B cell (primary cell): ENCODE results near the gene ANKRD9. TPM values are rescaled to one million over a fixed set of nuclear protein-coding genes. Genes with fewer than 3 reads are reported as not detected.

Experiments
- ATAC-seq: fragments of 200-7000 bp; cut with Tn5 transposase; one replicate; pipeline ENCODE4 v1.10.0; 2021; ENCODE audit warnings: low read depth, mild to moderate bottlenecking, moderate number of reproducible peaks, moderate library complexity
- CTCF ChIA-PET: fragments of 350-600 bp; sonication (Branson Sonifier 250); formaldehyde crosslinking; loops from one replicate; lab custom pipeline; 2021; ENCODE audit warnings: antibody characterized with exemption, inconsistent platforms; lab: Charles Lee
- POLR2A ChIA-PET: fragments of 350-600 bp; sonication (Branson Sonifier 250); formaldehyde crosslinking; loops from one replicate; lab custom pipeline; 2021; ENCODE audit warnings: antibody characterized with exemption; lab: Charles Lee
- DNase-seq: peaks from one replicate; pipeline ENCODE4 v3.0.0; 2013
- H2AFZ ChIP-seq: 2 replicates; pipeline ENCODE4 v1.6.1; 2012; ENCODE audit warnings: mild to moderate bottlenecking, low read depth, low read length; ENCODE audit not compliant: insufficient read depth, poor library complexity, severe bottlenecking
- H3K27ac ChIP-seq, 2 donors: 1 replicate in 1 of 2; 2 replicates in 1 of 2; pipeline ENCODE4 v1.5.1; 2012 to 2013; ENCODE audit warnings: low read length in 2 of 2, mild to moderate bottlenecking in 2 of 2, moderate library complexity in 1 of 2
- H3K27me3 ChIP-seq, 4 experiments: fragments of 200-600 bp in 1 of 4; sonication (generic) in 1 of 4; replicated peaks in 1 of 4; 1 replicate in 2 of 4; 2 replicates in 2 of 4; pipeline versions ENCODE4 v1.6.1 to v1.7.0; 2013 to 2016; ENCODE audit warnings: low read length in 3 of 4, mild to moderate bottlenecking in 2 of 4, mixed read lengths in 1 of 4, moderate library complexity in 1 of 4; ENCODE audit not compliant: insufficient read depth in 4 of 4, control insufficient read depth in 3 of 4; ENCODE audit errors: control extremely low read depth in 1 of 4
- H3K36me3 ChIP-seq, 2 experiments: replicated peaks in 1 of 2; 1 replicate in 1 of 2; 2 replicates in 1 of 2; pipeline versions ENCODE4 v1.6.1 to v1.7.1; 2013; ENCODE audit warnings: low read length in 1 of 2; ENCODE audit not compliant: insufficient read depth in 2 of 2, control insufficient read depth in 1 of 2; ENCODE audit errors: control extremely low read depth in 1 of 2, extremely low read depth in 1 of 2
- H3K4me1 ChIP-seq, 2 donors: fragments of 200-600 bp in 1 of 2; sonication (generic) in 1 of 2; 1 replicate in 1 of 2; 2 replicates in 1 of 2; pipeline versions ENCODE4 v1.5.1 to v1.6.1; 2013 to 2017; ENCODE audit warnings: low read length in 2 of 2; ENCODE audit not compliant: control insufficient read depth in 2 of 2, insufficient read depth in 2 of 2
- H3K4me2 ChIP-seq: replicated peaks from 2 replicates; pipeline ENCODE3; 2012; ENCODE audit warnings: mild to moderate bottlenecking, low read depth, low read length; ENCODE audit not compliant: poor library complexity, severe bottlenecking
- H3K4me3 ChIP-seq, 5 experiments: fragments of 200-600 bp in 1 of 5; sonication (generic) in 1 of 5; 1 replicate in 3 of 5; 2 replicates in 2 of 5; pipeline versions ENCODE4 v1.5.1 to v1.7.0; 2011 to 2016; ENCODE audit warnings: low read length in 4 of 5, mild to moderate bottlenecking in 4 of 5, low read depth in 2 of 5, control low read depth in 1 of 5, moderate library complexity in 1 of 5; ENCODE audit not compliant: insufficient read depth in 1 of 5; ENCODE audit errors: control extremely low read depth in 1 of 5, extremely low read depth in 1 of 5
- H3K79me2 ChIP-seq: fragments of 200-600 bp; sonication (generic); one replicate; pipeline ENCODE4 v1.6.0; 2016; ENCODE audit warnings: low read length; ENCODE audit not compliant: control insufficient read depth, insufficient read depth
- H3K9ac ChIP-seq: fragments of 200-600 bp; sonication (generic); 2 replicates; pipeline ENCODE4 v1.6.1; 2017; ENCODE audit warnings: mild to moderate bottlenecking, low read length, moderate library complexity
- H3K9me3 ChIP-seq, 3 donors: one replicate each; pipeline versions ENCODE4 v1.6.1 to v1.7.1; 2013; ENCODE audit warnings: low read length in 2 of 3; ENCODE audit not compliant: control insufficient read depth in 2 of 3, insufficient read depth in 1 of 3; ENCODE audit errors: control extremely low read depth in 1 of 3
- H4K20me1 ChIP-seq: 2 replicates; pipeline ENCODE4 v1.6.0; 2012; ENCODE audit warnings: mild to moderate bottlenecking, low read length; ENCODE audit not compliant: insufficient read depth, control insufficient read depth, poor library complexity, severe bottlenecking
- H3K27ac Mint-ChIP-seq: one replicate; pipeline ENCODE4 v1.8.0; 2021; ENCODE audit warnings: mixed read lengths
- H3K27me3 Mint-ChIP-seq: one replicate; pipeline ENCODE4 v1.8.0; 2021; ENCODE audit warnings: mixed read lengths
- H3K4me1 Mint-ChIP-seq: one replicate; pipeline ENCODE4 v1.8.0; 2021; ENCODE audit warnings: mixed read lengths
- H3K4me3 Mint-ChIP-seq: one replicate; pipeline ENCODE4 v1.8.0; 2021; ENCODE audit warnings: mixed read lengths
- H3K9me3 Mint-ChIP-seq: one replicate; pipeline ENCODE4 v1.8.0; 2022; ENCODE audit warnings: mixed read lengths; ENCODE audit not compliant: insufficient read depth
- CTCF ChIP-seq: fragments of 200-600 bp; IDR thresholded peaks from one replicate; pipeline ENCODE4 v1.8.0; 2022; ENCODE audit warnings: antibody characterized with exemption, mild to moderate bottlenecking
- EZH2 ChIP-seq: IDR thresholded peaks from 2 replicates; pipeline ENCODE4 v1.6.1; 2012; ENCODE audit warnings: borderline replicate concordance, low read depth, mild to moderate bottlenecking, moderate library complexity, low read length; ENCODE audit not compliant: insufficient read depth, poor library complexity, severe bottlenecking
- WGBS: methylation state at CpG from one replicate; pipeline ENCODE4 v1.1.5; 2013; ENCODE audit warnings: missing lambda C conversion rate; ENCODE audit not compliant: insufficient coverage; 5-methylcytosine and 5-hydroxymethylcytosine counted together
- intact Hi-C: fragments of 100-400 bp; cut with micrococcal nuclease; formaldehyde crosslinking; loops from one replicate; pipeline ENCODE4 v1.10.0; 2022
- polyA plus RNA-seq: library from polyadenylated mRNA; depleted of rRNA; stranded (reverse); fragments of >200 nt; gene quantifications from 2 replicates; pipeline ENCODE4 v1.2.3, GENCODE V29; 2012
- total RNA-seq, 2 donors: library from RNA; stranded (reverse); fragments of 120-200 nt in 1 of 2; gene quantifications; 1 replicate in 1 of 2; 2 replicates in 1 of 2; pipeline versions ENCODE4 v1.2.3 to v1.2.4, GENCODE V29; 2013 to 2022

The ANKRD9 gene
- total and polyA plus RNA-seq, 2 donors (not counting 1 experiment from before 2014, with no cell fraction given), result 1.4 to 1.5 TPM

- no peaks in the 10 kb centered on the region for H4K20me1 ChIP-seq
- Mint-ChIP-seq H3K4me3 (peak overlapping the region; percentile 71), H3K4me1 (peaks cover 27% of the 10 kb centered on the region), H3K27me3 (no peaks in the 10 kb centered on the region), H3K9me3 (no peaks in the 10 kb centered on the region), H3K27ac (peak overlapping the region; percentile 65)
- ChIA-PET CTCF (interaction anchor here (0.7 to 3.1 kb wide), 16 partner anchors 7 to 171 kb away, joined by 3 to 32 read pairs (median 6); no protein-coding TSS in a partner anchor), POLR2A (interaction anchor here (0.6 to 1.3 kb wide), 4 partner anchors 60 to 255 kb away, joined by 3 read pairs; no protein-coding TSS in a partner anchor)
- TF ChIP-seq CTCF (no peak), EZH2 (no peak)
- H3K79me2 ChIP-seq, result no peaks in the 10 kb centered on the region
- peaks cover 10 to 27% of the 10 kb centered on the region in 2 donors for H3K4me1 ChIP-seq
- H3K4me2 ChIP-seq, result peak overlapping the region; percentile 91
- ATAC-seq (no peak), DNase-seq (no peak)
- H3K27me3 ChIP-seq, result no peaks in the 10 kb centered on the region
- H3K27ac ChIP-seq, result peak overlapping the region; percentile 56 to 63
- H2AFZ ChIP-seq, result peak overlapping the region; percentile 79
- intact Hi-C loops, result loop anchor here (1.0 to 10.0 kb wide), 6 partner anchors 15 to 394 kb away; partner anchors contain the start of genes ANKRD9 and ZNF839
- H3K4me3 ChIP-seq, result peak overlapping the region in 4 of 5 experiments; percentile 59 to 71 (median 66)
- no peaks in the 10 kb centered on the region for H3K9me3 ChIP-seq
- 52% methylated on average over 29 of the region's 34 CpGs for whole genome bisulfite sequencing
- peak overlapping the region; percentile 69 for H3K9ac ChIP-seq
- H3K36me3 ChIP-seq, result no peaks in the 10 kb centered on the region
These were observed 14.2 kb upstream of the ANKRD9 start for GRCh38 chr14:102523569-102524450.
